ENCODE measurements around the gene GALNTL6.

The GALNTL6 gene

GRCh38 chr4:172124656-172125308 is 311.6 kb downstream of the GALNTL6 start:
- no peak for DNase-seq (ENCODE audit: low read depth, low spot score)

GRCh38 chr4:172125443-172125842 is 312.2 kb downstream of the GALNTL6 start:
- no peak for DNase-seq (ENCODE audit: low read depth, low spot score)

GRCh38 chr4:172127168-172127567 is 314.0 kb downstream of the GALNTL6 start:
- no peak for DNase-seq (ENCODE audit: low read depth, low spot score)

GRCh38 chr4:172129593-172129992 is 316.4 kb downstream of the GALNTL6 start:
- no peak for DNase-seq (ENCODE audit: low read depth, low spot score)

- no peak for DNase-seq (ENCODE audit: low read depth, low spot score)
Measured at GRCh38 chr4:172134521-172134920, 321.3 kb downstream of the GALNTL6 start.

GRCh38 chr4:172141025-172141424 is 327.8 kb downstream of the GALNTL6 start:
- no peak for DNase-seq (ENCODE audit: low read depth, low spot score)

GRCh38 chr4:172142281-172142741 is 329.1 kb downstream of the GALNTL6 start:
- no peak for DNase-seq (ENCODE audit: low read depth, low spot score)

- DNase-seq (ENCODE audit: low read depth, low spot score) = no peak
Measured at GRCh38 chr4:172143605-172144314, 330.6 kb downstream of the GALNTL6 start.

GRCh38 chr4:172147687-172148086 is 334.5 kb downstream of the GALNTL6 start:
- DNase-seq (ENCODE audit: low read depth, low spot score) = no peak

GRCh38 chr4:172149329-172149728 is 336.1 kb downstream of the GALNTL6 start:
- DNase-seq (ENCODE audit: low read depth, low spot score) = no peak

GRCh38 chr4:172152284-172152683 is 339.1 kb downstream of the GALNTL6 start:
- no peak for DNase-seq (ENCODE audit: low read depth, low spot score)

- no peak for DNase-seq (ENCODE audit: low read depth, low spot score)
Measured at GRCh38 chr4:172153719-172154118, 340.5 kb downstream of the GALNTL6 start.

GRCh38 chr4:172155838-172156345 is 342.7 kb downstream of the GALNTL6 start:
- DNase-seq (ENCODE audit: low read depth, low spot score) = no peak

- DNase-seq (ENCODE audit: low read depth, low spot score) = no peak
Measured at GRCh38 chr4:172157946-172158345, 344.7 kb downstream of the GALNTL6 start.

GRCh38 chr4:172163215-172163614 is 350.0 kb downstream of the GALNTL6 start:
- no peak for DNase-seq (ENCODE audit: low read depth, low spot score)

GRCh38 chr4:172168888-172169287 is 355.7 kb downstream of the GALNTL6 start:
- no peak for DNase-seq (ENCODE audit: low read depth, low spot score)

GRCh38 chr4:172169871-172170270 is 356.7 kb downstream of the GALNTL6 start:
- no peak for DNase-seq (ENCODE audit: low read depth, low spot score)

GRCh38 chr4:172173206-172173605 is 360.0 kb downstream of the GALNTL6 start:
- no peak for DNase-seq (ENCODE audit: low read depth, low spot score)

- no peak for DNase-seq (ENCODE audit: low read depth, low spot score)
Measured at GRCh38 chr4:172177382-172177781, 364.2 kb downstream of the GALNTL6 start.

- peak; percentile 6 for DNase-seq (ENCODE audit: low read depth, low spot score)
Measured at GRCh38 chr4:172188248-172188988, 375.2 kb downstream of the GALNTL6 start.

- DNase-seq (ENCODE audit: low read depth, low spot score) = no peak
Measured at GRCh38 chr4:172202480-172203076, 389.4 kb downstream of the GALNTL6 start.

GRCh38 chr4:172207258-172207657 is 394.1 kb downstream of the GALNTL6 start:
- no peak for DNase-seq (ENCODE audit: low read depth, low spot score)

Data from ELF-1 (cell line).